Fibroblast of skin of left quadriceps (primary cell): ENCODE data around the gene NAV2.

Experiments used
- DNase-seq, 2 experiments: peaks; one replicate each; pipeline ENCODE4 v3.0.0-alpha.2; 2013; ENCODE audit warnings: low read depth in 2 of 2

The NAV2 gene

GRCh38 chr11:19687392-19687791 is 25.2 kb upstream of the NAV2 start:
- no peak for DNase-seq

GRCh38 chr11:19689281-19690000 is 23.2 kb upstream of the NAV2 start:
- DNase-seq, result no peak

- no peak for DNase-seq
Observed at GRCh38 chr11:19690885-19691284, 21.8 kb upstream of the NAV2 start.

GRCh38 chr11:19691815-19692500 is 20.7 kb upstream of the NAV2 start:
- DNase-seq, result no peak

- DNase-seq, result no peak
Observed at GRCh38 chr11:19693146-19693545, 19.5 kb upstream of the NAV2 start.

GRCh38 chr11:19694796-19695345 is 17.8 kb upstream of the NAV2 start:
- no peak for DNase-seq

GRCh38 chr11:19696073-19696472 is 16.6 kb upstream of the NAV2 start:
- DNase-seq, result no peak

- no peak for DNase-seq
Observed at GRCh38 chr11:19696904-19697303, 15.7 kb upstream of the NAV2 start.

GRCh38 chr11:19697721-19698121 is 14.9 kb upstream of the NAV2 start:
- DNase-seq, result no peak

- peak in 1 of 2 experiments; percentile 52 for DNase-seq
Observed at GRCh38 chr11:19698493-19699292, 13.9 kb upstream of the NAV2 start.

GRCh38 chr11:19701421-19701820 is 11.2 kb upstream of the NAV2 start:
- no peak for DNase-seq

- no peak for DNase-seq
Observed at GRCh38 chr11:19702620-19703019, 10.0 kb upstream of the NAV2 start.

- DNase-seq, result no peak
Observed at GRCh38 chr11:19703211-19703610, 9.4 kb upstream of the NAV2 start.

- DNase-seq, result no peak
Observed at GRCh38 chr11:19704213-19704612, 8.4 kb upstream of the NAV2 start.

- DNase-seq, result no peak
Observed at GRCh38 chr11:19705936-19706335, 6.7 kb upstream of the NAV2 start.

- no peak for DNase-seq
Observed at GRCh38 chr11:19711911-19712280, 741 bp upstream of the NAV2 start.

GRCh38 chr11:19713196-19714021 is 772 bp downstream of the NAV2 start:
- no peak for DNase-seq

- DNase-seq, result no peak
Observed at GRCh38 chr11:19714022-19714386, 1.4 kb downstream of the NAV2 start.

GRCh38 chr11:19714387-19715363 is 2.0 kb downstream of the NAV2 start:
- no peak for DNase-seq

GRCh38 chr11:19715373-19715772 is 2.7 kb downstream of the NAV2 start:
- no peak for DNase-seq
